Stimulated activated CD8-positive, alpha-beta memory T cell treated with anti-CD3 and anti-CD28 coated beads, Interleukin-4, amount 100 ng/mL, for 48 hours (primary cell): ENCODE data around the gene DSG4.

ENCODE experiments used
- DNase-seq: peaks from one replicate; pipeline ENCODE4 v3.0.0-alpha.2; 2020

DSG4 gene

GRCh38 chr18:31450409-31450808, 73.8 kb downstream of the DSG4 start:
- DNase-seq, result no peak

DNA sequence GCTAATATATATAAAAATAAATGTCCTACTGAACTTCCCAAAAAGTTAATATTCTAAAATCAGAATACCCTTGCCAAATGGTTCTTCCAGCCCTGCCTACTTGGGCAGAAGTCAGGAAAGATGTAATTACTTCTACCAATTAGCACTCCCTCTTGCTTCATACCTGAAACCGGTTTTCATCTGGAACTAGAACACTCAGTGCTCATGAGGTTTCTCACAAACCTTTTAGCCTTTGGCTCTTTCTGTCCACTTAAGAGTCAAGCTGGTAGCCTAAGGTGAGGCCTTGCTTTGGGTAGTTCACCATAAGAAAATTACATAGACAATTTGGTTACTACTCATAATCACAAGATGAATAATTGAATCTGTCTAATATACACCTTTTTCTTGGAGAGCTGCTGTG, 75.0 kb downstream of the DSG4 start:
- no peak for DNase-seq

DNA sequence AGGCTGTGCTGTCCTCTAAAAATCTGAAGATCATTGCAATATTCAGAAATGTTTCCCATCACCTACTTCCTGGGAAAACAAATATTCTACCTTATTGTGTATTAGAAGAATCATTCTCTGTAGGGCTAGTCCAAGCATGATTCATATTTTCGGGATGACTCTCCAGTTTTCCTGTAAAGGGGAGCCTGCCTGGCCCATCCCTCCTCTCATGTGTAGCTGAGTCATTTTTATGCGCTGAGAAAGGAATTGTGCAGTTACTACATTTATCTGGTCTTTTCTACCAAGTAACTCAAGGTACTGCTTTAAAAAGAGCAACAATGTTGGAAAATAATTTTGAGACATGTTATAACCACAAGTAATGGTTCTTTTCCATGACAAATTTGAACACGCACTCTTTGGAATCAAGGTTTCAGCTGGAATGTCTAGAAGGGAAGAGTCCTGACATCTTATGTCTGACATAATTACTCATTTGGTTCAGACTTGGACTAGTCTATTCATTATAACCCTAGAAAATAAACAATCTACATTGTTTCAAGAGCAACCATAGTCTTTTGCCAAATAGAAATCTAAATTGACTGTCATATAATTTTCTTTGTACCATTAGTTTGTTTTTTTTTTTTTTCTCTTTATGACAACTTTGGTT, 77.6 kb downstream of the DSG4 start:
- no peak for DNase-seq
